Bone marrow (tissue), 2 donors: ENCODE data around the gene CWH43.
A peak's percentile ranks its signal among the peaks of the same experiment; 100 is the strongest.
"Not testable (repeated sequence)": the region's sequence is repeated elsewhere in the genome, so short reads cannot be mapped to it uniquely, and the experiment has no call there.

Source experiments
- DNase-seq, 2 donors: peaks; one replicate each; lab custom pipeline; 2025; lab: John Stamatoyannopoulos, UW

The CWH43 gene

GRCh38 chr4:48985976-48986653, at the start of gene CWH43:
TSS of gene CWH43 (plus strand) at chr4:48986275. CDS start at chr4:48986430, 155 bp downstream.
- DNase-seq: no peak

GRCh38 chr4:48937033-48937432, 49.0 kb upstream of the CWH43 start:
- DNase-seq: no peak

- DNase-seq: no peak
These were observed 47.2 kb upstream of the CWH43 start for GRCh38 chr4:48938831-48939230.

- DNase-seq: no peak
These were observed 46.3 kb upstream of the CWH43 start for GRCh38 chr4:48939785-48940184.

GRCh38 chr4:48943387-48943786, 42.7 kb upstream of the CWH43 start:
- no peak for DNase-seq

GRCh38 chr4:48944252-48944651, 41.8 kb upstream of the CWH43 start:
- no peak for DNase-seq

- no peak for DNase-seq
These were observed 41.3 kb upstream of the CWH43 start for GRCh38 chr4:48944756-48945241.

- no peak for DNase-seq
These were observed 40.1 kb upstream of the CWH43 start for GRCh38 chr4:48945981-48946380.

- DNase-seq: no peak
These were observed 38.3 kb upstream of the CWH43 start for GRCh38 chr4:48947731-48948130.

GRCh38 chr4:48949086-48949485, 37.0 kb upstream of the CWH43 start:
- no peak for DNase-seq

GRCh38 chr4:48949518-48950219, 36.4 kb upstream of the CWH43 start:
- no peak for DNase-seq

- no peak for DNase-seq
These were observed 31.8 kb upstream of the CWH43 start for GRCh38 chr4:48954314-48954713.

GRCh38 chr4:48957366-48957765, 28.7 kb upstream of the CWH43 start:
- not testable (repeated sequence) for DNase-seq

- no peak for DNase-seq
These were observed 27.5 kb upstream of the CWH43 start for GRCh38 chr4:48958582-48958981.

GRCh38 chr4:48960988-48961635, 25.0 kb upstream of the CWH43 start:
- DNase-seq: no peak

GRCh38 chr4:48962636-48963035, 23.4 kb upstream of the CWH43 start:
- no peak for DNase-seq

GRCh38 chr4:48963042-48963679, 22.9 kb upstream of the CWH43 start:
- DNase-seq: peak; percentile 11 to 61

GRCh38 chr4:48967101-48967500, 19.0 kb upstream of the CWH43 start:
- no peak for DNase-seq

GRCh38 chr4:48967631-48968030, 18.4 kb upstream of the CWH43 start:
- no peak for DNase-seq

GRCh38 chr4:48968814-48969213, 17.3 kb upstream of the CWH43 start:
- no peak for DNase-seq

- DNase-seq: no peak
These were observed 15.6 kb upstream of the CWH43 start for GRCh38 chr4:48970471-48970921.

- no peak for DNase-seq
These were observed 11.0 kb upstream of the CWH43 start for GRCh38 chr4:48974979-48975640.
